Right atrium auricular region (tissue), 2 donors: ENCODE measurements around the gene RBBP5. TPM values are rescaled to one million over a fixed set of nuclear protein-coding genes. Genes with fewer than 3 reads are reported as not detected.

ENCODE experiments used
- DNase-seq: peaks from one replicate; pipeline ENCODE4 v3.0.0-alpha.2; 2019; ENCODE audit warnings: low spot score
- H3K27ac ChIP-seq, 2 donors: fragments of 200-600 bp; sonication (generic); 1 replicate in 1 of 2; 2 replicates in 1 of 2; pipeline ENCODE4 v1.5.1; 2016 to 2019
- H3K27me3 ChIP-seq, 2 donors: fragments of 200-600 bp; sonication (generic); one replicate each; pipeline versions ENCODE4 v1.5.1 to v1.6.0; 2017 to 2019
- H3K36me3 ChIP-seq: fragments of 200-600 bp; sonication (generic); one replicate; pipeline ENCODE4 v1.5.1; 2016
- H3K4me1 ChIP-seq, 2 donors: fragments of 200-600 bp; sonication (generic); one replicate each; pipeline versions ENCODE4 v1.5.1 to v1.6.0; 2017 to 2019
- H3K4me3 ChIP-seq, 2 donors: fragments of 200-600 bp; sonication (generic); 1 replicate in 1 of 2; 2 replicates in 1 of 2; pipeline ENCODE4 v1.5.1; 2017 to 2019; ENCODE audit warnings: mild to moderate bottlenecking in 1 of 2, moderate library complexity in 1 of 2
- H3K9me3 ChIP-seq, 2 donors: fragments of 200-600 bp; sonication (generic); one replicate each; pipeline ENCODE4 v1.5.1; 2019
- CTCF ChIP-seq, 2 donors: fragments of 200-600 bp; sonication (generic); IDR thresholded peaks; one replicate each; pipeline ENCODE4 v1.5.1; 2019; ENCODE audit warnings: antibody characterized with exemption in 2 of 2
- total RNA-seq, 2 donors: library from RNA; depleted of rRNA; stranded (reverse); fragments of >200 nt; gene quantifications; one replicate each; pipeline ENCODE4 v1.1.0, GENCODE V29; 2016

The RBBP5 gene
- total RNA-seq, 2 donors from 2014 or later, result 10.3 to 12.4 TPM

DNA sequence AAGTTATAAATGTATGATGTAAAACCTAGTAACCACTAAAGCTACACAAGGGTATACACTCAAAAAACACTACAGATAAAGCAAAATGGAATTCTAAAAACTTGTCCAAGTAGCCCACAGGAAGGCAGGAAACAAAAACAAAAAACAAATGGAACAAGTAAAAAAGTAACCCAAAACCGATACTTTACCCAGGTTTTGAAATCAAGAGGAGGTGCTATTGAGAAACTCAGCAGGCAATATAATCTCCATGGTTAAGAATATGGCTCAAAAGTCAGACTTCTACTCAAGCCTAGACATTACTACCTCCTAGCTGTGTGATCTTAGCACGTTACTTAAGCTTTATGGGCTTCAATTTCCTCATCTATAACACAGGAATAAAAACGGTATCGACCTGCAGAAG is 13.3 kb downstream of the RBBP5 start:
- Histone ChIP-seq H3K27ac (no peak overlapping the region), H3K9me3 (no peaks in the 10 kb centered on the region), H3K4me1 (no peaks in the 10 kb centered on the region), H3K27me3 (no peaks in the 10 kb centered on the region), H3K36me3 (peaks cover 47% of the 10 kb centered on the region), H3K4me3 (no peak overlapping the region)
- DNase-seq, result no peak
- TF ChIP-seq CTCF (IDR thresholded peaks at IDR 0.05), result no peak

DNA sequence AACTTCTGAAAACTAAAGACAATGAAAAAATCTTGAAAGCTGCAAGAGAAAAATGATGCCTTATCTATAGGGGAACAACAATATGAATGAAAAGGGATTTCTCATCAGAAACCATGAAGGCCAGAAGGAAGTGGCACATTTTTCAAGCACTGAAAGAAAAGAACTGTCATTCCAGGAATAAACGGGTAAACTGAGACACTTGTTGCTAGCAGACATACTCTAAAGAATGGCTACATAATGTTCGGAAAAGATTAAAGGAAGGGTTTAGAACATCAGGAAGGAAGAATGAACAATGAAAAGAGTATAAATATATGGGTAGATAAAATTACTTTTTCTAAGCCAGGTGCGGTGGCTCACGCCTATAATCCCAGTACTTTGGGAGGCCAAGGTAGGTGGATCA is 14.5 kb downstream of the RBBP5 start:
- Histone ChIP-seq H3K36me3 (peaks cover 44% of the 10 kb centered on the region), H3K4me3 (no peak overlapping the region), H3K4me1 (no peaks in the 10 kb centered on the region), H3K27me3 (no peaks in the 10 kb centered on the region), H3K27ac (no peak overlapping the region), H3K9me3 (no peaks in the 10 kb centered on the region)
- TF ChIP-seq CTCF (IDR thresholded peaks at IDR 0.05), result no peak
- DNase-seq, result no peak

GRCh38 chr1:205102404-205102803 is 19.4 kb downstream of the RBBP5 start:
- no peaks in the 10 kb centered on the region for H3K27me3 ChIP-seq
- H3K27ac ChIP-seq, result no peak overlapping the region
- H3K36me3 ChIP-seq, result peaks cover 71% of the 10 kb centered on the region
- no peaks in the 10 kb centered on the region for H3K9me3 ChIP-seq
- TF ChIP-seq CTCF (IDR thresholded peaks at IDR 0.05), result no peak
- H3K4me1 ChIP-seq, result no peaks in the 10 kb centered on the region
- DNase-seq, result no peak
- H3K4me3 ChIP-seq, result no peak overlapping the region

GRCh38 chr1:205098242-205098641 is 23.5 kb downstream of the RBBP5 start:
- Histone ChIP-seq H3K27ac (no peak overlapping the region), H3K36me3 (peaks cover 91% of the 10 kb centered on the region), H3K4me1 (no peaks in the 10 kb centered on the region), H3K27me3 (no peaks in the 10 kb centered on the region), H3K9me3 (no peaks in the 10 kb centered on the region), H3K4me3 (no peak overlapping the region)
- no peak for DNase-seq
- TF ChIP-seq CTCF (IDR thresholded peaks at IDR 0.05), result no peak

- no peaks in the 10 kb centered on the region for H3K9me3 ChIP-seq
- H3K4me3 ChIP-seq, result no peak overlapping the region
- H3K36me3 ChIP-seq, result peaks cover 88% of the 10 kb centered on the region
- no peaks in the 10 kb centered on the region for H3K4me1 ChIP-seq
- TF ChIP-seq CTCF (IDR thresholded peaks at IDR 0.05), result no peak
- DNase-seq, result no peak
- H3K27me3 ChIP-seq, result no peaks in the 10 kb centered on the region
- no peak overlapping the region for H3K27ac ChIP-seq
Measured at GRCh38 chr1:205095422-205095821, 26.4 kb downstream of the RBBP5 start.

DNA sequence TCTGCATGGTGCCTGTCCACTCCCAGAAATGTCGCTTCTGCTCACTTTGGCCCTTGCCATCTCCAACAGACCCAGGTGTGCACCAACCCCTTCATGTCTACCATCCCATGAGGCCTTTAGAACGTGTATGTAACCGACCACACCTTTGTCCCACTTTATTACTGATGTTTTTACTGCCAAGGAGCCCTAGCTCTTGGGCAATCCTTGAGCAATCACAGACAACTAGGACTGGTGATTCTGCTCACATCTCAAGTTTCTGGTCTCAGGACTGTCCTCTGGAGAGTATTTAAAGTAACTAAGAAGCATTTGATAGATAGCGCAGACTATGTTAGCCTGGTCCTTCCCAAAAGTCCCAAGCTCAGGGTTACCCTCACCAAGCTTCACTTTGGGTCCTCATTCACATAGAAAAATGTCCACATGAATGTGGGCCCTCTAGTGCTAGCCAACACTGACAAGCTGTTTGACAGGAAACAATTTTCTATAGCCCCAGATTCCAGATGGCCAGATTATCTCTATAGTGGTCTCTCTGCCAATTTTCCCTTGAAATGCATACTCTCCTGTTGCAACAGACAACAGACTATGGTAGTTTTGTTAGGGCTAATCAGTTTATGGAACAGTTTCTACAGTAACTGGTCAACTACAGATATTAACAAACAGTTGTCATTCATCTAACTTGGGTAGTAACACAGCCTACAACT is 30.6 kb downstream of the RBBP5 start:
- H3K4me1 ChIP-seq, result no peaks in the 10 kb centered on the region
- H3K36me3 ChIP-seq, result peaks cover 77% of the 10 kb centered on the region
- DNase-seq, result no peak
- no peaks in the 10 kb centered on the region for H3K27me3 ChIP-seq
- H3K4me3 ChIP-seq, result no peak overlapping the region
- TF ChIP-seq CTCF (IDR thresholded peaks at IDR 0.05), result no peak
- H3K9me3 ChIP-seq, result no peaks in the 10 kb centered on the region
- H3K27ac ChIP-seq, result no peak overlapping the region
